ENCODE measurements around the gene ERC2.

ERC2 gene

DNA sequence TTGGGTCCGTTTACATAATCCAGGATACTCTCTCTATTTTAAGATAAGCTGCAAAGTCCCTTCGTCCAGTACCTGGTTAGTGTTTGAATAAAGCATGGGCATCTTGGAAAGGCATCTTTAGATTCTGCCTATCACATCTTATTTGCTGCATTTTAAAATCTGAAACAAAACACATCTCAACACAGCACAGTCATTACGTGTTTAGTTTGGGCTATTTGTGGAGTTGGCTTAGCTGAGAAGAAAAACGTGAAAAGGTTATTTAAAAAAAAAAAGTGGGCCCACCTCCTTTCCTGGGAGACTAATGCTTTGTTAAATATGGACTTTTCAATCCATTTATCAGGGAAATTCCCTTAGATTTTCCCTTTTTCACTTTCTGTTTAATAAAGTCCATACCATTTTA is 806.7 kb downstream of the ERC2 start:
- Histone ChIP-seq H3K27ac (ENCODE audit: low read depth, low read length) (no peak overlapping the region), H3K27me3 (ENCODE audit: insufficient read depth, low read length) (no peaks in the 10 kb centered on the region), H2AFZ (ENCODE audit: low read length, unreplicated experiment) (no peak overlapping the region), H3K4me1 (ENCODE audit: control insufficient read depth, insufficient read depth, low read length, unreplicated experiment) (no peaks in the 10 kb centered on the region), H3K4me3 (ENCODE audit: low read depth, low read length) (no peak overlapping the region), H3K36me3 (ENCODE audit: insufficient read depth, low read length) (no peaks in the 10 kb centered on the region), H3K79me2 (ENCODE audit: control insufficient read depth, insufficient read depth, low read length, unreplicated experiment) (no peaks in the 10 kb centered on the region)

DNA sequence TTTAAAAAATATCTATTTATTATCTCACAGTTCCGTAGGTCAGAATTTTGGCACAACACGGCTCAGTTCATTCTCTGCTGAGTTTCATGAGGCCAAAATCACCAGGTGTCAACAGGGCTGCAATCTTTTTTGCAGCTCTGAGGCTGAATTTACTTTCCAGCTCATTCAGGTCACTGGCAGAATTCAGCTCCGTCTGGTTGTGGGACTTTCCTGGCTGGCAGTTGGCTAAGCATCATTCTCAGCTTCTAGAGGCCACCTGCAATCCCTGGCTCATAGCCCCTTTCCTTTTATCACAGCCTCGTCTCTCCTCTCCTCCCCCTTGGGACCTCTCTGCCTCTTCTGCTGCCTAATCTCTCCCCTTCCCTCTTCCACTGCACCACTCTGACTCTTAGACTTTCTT is 807.1 kb downstream of the ERC2 start:
- Histone ChIP-seq H3K79me2 (ENCODE audit: control insufficient read depth, insufficient read depth, low read length, unreplicated experiment) (no peaks in the 10 kb centered on the region), H2AFZ (ENCODE audit: low read length, unreplicated experiment) (no peak overlapping the region), H3K4me3 (ENCODE audit: low read depth, low read length) (no peak overlapping the region), H3K36me3 (ENCODE audit: insufficient read depth, low read length) (no peaks in the 10 kb centered on the region), H3K27me3 (ENCODE audit: insufficient read depth, low read length) (no peaks in the 10 kb centered on the region), H3K27ac (ENCODE audit: low read depth, low read length) (no peak overlapping the region), H3K4me1 (ENCODE audit: control insufficient read depth, insufficient read depth, low read length, unreplicated experiment) (no peaks in the 10 kb centered on the region)

DNA sequence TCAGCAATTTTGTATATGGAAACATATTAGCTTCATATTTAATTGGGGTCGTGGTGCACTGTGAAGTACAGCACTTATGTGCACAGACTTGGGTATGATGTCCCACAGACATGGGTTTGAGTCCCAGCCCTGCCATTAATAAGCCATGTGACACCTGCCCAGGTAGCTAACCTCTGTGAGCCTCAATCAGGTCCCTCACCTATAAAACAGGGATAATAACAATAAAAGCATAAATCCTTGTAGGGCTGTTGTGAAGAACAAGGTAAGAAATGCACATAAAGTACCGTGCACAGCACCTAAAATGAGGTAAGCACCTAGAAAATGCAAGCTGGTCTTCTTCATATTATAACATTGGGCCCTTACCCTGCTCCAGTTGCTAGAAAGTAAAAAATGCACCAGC is 807.6 kb downstream of the ERC2 start:
- H3K27ac ChIP-seq (ENCODE audit: low read depth, low read length): no peak overlapping the region
- no peak overlapping the region for H2AFZ ChIP-seq (ENCODE audit: low read length, unreplicated experiment)
- no peaks in the 10 kb centered on the region for H3K4me1 ChIP-seq (ENCODE audit: control insufficient read depth, insufficient read depth, low read length, unreplicated experiment)

DNA sequence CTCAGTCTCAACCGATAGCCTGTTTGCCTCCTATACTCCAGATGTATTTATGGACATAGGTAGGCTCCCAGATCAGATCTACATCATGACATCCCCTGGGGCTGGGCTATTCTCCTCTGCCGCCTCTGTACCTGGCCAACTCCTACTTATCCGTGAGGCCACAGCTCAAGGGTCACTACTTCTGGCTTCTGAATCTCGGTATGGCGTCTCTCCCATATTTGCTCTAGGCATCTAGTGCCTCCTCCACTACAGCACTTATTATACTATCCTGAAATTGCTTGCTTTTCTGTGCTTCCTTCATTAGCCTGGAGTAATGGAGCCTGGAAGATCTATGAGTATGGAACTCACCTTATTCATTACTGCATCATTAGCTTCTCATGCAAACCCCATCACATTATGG is 808.6 kb downstream of the ERC2 start:
- no peak overlapping the region for H2AFZ ChIP-seq (ENCODE audit: low read length, unreplicated experiment)
- no peaks in the 10 kb centered on the region for H3K36me3 ChIP-seq (ENCODE audit: insufficient read depth, low read length)
- no peaks in the 10 kb centered on the region for H3K27me3 ChIP-seq (ENCODE audit: insufficient read depth, low read length)
- no peak overlapping the region for H3K4me3 ChIP-seq (ENCODE audit: low read depth, low read length)
- no peak overlapping the region for H3K27ac ChIP-seq (ENCODE audit: low read depth, low read length)
- no peaks in the 10 kb centered on the region for H3K4me1 ChIP-seq (ENCODE audit: control insufficient read depth, insufficient read depth, low read length, unreplicated experiment)
- no peaks in the 10 kb centered on the region for H3K79me2 ChIP-seq (ENCODE audit: control insufficient read depth, insufficient read depth, low read length, unreplicated experiment)

More for the DNA sequence above, 807.6 kb downstream of the ERC2 start:
- Histone ChIP-seq H3K27me3 (ENCODE audit: insufficient read depth, low read length) (no peaks in the 10 kb centered on the region), H3K4me3 (ENCODE audit: low read depth, low read length) (no peak overlapping the region), H3K36me3 (ENCODE audit: insufficient read depth, low read length) (no peaks in the 10 kb centered on the region), H3K79me2 (ENCODE audit: control insufficient read depth, insufficient read depth, low read length, unreplicated experiment) (no peaks in the 10 kb centered on the region)

DNA sequence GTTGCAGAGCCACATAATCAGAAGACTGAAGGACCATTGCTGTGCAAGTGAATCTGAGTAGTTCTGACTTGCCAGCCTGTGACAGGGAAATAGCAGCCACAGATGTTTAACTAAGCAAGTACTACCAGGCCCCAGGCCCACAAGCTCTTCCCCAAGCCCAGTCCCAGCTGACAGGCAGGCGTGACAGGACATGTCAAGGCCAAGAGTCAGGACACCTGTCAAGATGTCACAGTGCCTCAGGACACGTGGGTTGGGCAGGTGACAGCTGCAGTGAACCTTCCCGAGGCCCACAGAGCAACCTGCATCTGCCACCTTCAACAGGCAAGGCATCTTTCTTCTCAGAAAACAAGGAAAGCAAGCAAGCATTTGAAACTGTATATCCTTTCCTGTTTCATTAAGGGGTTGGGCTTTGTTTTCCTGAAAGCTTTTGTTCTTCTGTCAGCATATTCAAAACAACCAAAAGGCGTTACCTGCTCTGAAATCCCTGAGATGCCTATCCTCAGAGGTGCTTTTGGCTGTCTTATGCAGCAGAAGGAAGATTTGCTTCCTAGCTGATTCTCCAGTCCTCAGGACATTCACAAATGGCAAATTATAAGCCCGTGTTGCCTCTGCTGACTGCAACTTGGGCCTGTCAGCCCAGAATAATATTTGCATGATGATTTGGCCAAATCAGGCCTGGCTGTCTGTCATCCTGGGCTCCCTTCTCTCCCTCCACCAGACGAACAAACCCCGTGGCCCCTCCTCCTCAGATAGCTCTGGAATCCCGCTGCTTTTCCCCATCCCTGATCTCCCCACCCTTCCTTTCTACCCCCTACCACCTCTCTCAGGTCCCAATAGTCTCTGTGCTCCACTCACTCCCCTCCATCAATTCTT is 809.3 kb downstream of the ERC2 start:
- no peak overlapping the region for H2AFZ ChIP-seq (ENCODE audit: low read length, unreplicated experiment)
- no peak overlapping the region for H3K27ac ChIP-seq (ENCODE audit: low read depth, low read length)
- no peaks in the 10 kb centered on the region for H3K36me3 ChIP-seq (ENCODE audit: insufficient read depth, low read length)
- no peak overlapping the region for H3K4me3 ChIP-seq (ENCODE audit: low read depth, low read length)
- H3K4me1 ChIP-seq (ENCODE audit: control insufficient read depth, insufficient read depth, low read length, unreplicated experiment): no peaks in the 10 kb centered on the region
- no peaks in the 10 kb centered on the region for H3K27me3 ChIP-seq (ENCODE audit: insufficient read depth, low read length)
- H3K79me2 ChIP-seq (ENCODE audit: control insufficient read depth, insufficient read depth, low read length, unreplicated experiment): no peaks in the 10 kb centered on the region

DNA sequence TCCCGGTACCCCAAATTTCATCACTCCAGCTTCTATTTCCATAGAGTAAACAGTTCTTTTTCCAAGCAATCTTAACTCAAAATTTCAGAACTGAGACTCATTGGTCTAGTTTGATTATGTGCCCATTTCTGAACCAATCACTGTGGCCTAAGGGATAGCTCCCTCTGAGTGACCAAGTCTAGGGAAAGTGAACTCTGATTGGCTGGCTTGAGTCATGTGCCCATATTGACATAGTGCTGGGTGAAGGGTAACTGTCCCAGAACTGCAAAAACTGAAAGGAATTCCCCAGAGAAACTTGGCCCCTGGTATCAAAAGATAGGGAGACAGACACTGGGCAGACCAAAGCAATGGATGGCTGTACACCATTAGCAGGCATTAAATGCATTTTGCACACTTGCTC is 810.0 kb downstream of the ERC2 start:
- Histone ChIP-seq H2AFZ (ENCODE audit: low read length, unreplicated experiment) (no peak overlapping the region), H3K79me2 (ENCODE audit: control insufficient read depth, insufficient read depth, low read length, unreplicated experiment) (no peaks in the 10 kb centered on the region), H3K4me1 (ENCODE audit: control insufficient read depth, insufficient read depth, low read length, unreplicated experiment) (no peaks in the 10 kb centered on the region), H3K36me3 (ENCODE audit: insufficient read depth, low read length) (no peaks in the 10 kb centered on the region), H3K27ac (ENCODE audit: low read depth, low read length) (no peak overlapping the region), H3K27me3 (ENCODE audit: insufficient read depth, low read length) (no peaks in the 10 kb centered on the region), H3K4me3 (ENCODE audit: low read depth, low read length) (no peak overlapping the region)

DNA sequence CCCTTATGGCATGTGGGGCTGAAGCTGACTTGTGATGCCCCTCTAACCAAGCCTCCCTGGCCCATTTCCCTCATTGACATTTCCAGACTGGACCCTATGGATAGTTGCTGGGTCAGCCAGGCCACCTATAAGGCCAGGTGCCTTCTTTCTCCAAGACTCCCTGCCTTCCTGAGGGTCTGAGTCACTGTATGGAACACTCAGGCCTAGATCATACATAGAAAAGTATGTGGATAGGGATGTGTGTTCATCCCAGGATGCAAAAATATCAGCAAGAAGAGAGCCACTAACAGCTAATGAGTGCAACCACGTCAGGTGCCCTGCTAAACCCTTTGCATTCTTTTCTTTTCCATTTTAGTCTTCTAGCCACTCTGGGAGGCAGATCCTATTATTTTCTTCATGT is 812.7 kb downstream of the ERC2 start:
- Histone ChIP-seq H3K27me3 (ENCODE audit: insufficient read depth, low read length) (no peaks in the 10 kb centered on the region), H3K36me3 (ENCODE audit: insufficient read depth, low read length) (no peaks in the 10 kb centered on the region), H2AFZ (ENCODE audit: low read length, unreplicated experiment) (no peak overlapping the region), H3K4me1 (ENCODE audit: control insufficient read depth, insufficient read depth, low read length, unreplicated experiment) (no peaks in the 10 kb centered on the region), H3K27ac (ENCODE audit: low read depth, low read length) (no peak overlapping the region), H3K79me2 (ENCODE audit: control insufficient read depth, insufficient read depth, low read length, unreplicated experiment) (no peaks in the 10 kb centered on the region), H3K4me3 (ENCODE audit: low read depth, low read length) (no peak overlapping the region)

DNA sequence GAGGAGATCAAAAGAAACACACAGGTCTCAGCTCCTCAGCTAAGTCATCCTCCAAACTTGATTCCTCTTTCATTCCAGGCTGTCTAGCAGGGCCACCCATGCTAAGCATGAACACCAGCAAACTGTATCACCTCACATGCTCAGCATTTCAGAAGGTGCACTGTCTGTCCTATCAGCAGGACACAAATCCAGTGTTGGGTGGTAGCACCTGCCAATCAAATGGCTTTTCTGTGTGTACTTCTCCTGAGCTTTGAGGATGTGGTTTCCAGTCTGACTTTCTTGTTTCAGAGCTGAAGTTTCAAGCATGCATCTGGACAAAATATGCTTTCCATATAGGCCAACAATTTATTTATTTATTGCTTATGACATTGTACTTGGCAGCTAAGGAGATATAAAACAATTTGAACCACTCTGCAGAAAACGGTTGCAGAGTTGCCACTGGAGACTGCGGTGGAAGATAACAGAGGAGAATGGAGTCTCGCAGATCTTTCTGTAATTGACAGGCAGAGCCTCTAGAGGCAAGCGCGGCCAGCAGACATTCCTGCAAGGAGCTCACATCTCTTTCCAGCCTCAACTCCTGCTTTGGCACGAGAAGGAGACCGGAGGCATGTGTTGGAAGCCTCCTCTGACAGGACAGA is 814.0 kb downstream of the ERC2 start:
- H3K36me3 ChIP-seq (ENCODE audit: insufficient read depth, low read length): no peaks in the 10 kb centered on the region
- H2AFZ ChIP-seq (ENCODE audit: low read length, unreplicated experiment): no peak overlapping the region
- H3K27ac ChIP-seq (ENCODE audit: low read depth, low read length): no peak overlapping the region
- no peak overlapping the region for H3K4me3 ChIP-seq (ENCODE audit: low read depth, low read length)
- no peaks in the 10 kb centered on the region for H3K79me2 ChIP-seq (ENCODE audit: control insufficient read depth, insufficient read depth, low read length, unreplicated experiment)
- no peaks in the 10 kb centered on the region for H3K4me1 ChIP-seq (ENCODE audit: control insufficient read depth, insufficient read depth, low read length, unreplicated experiment)
- H3K27me3 ChIP-seq (ENCODE audit: insufficient read depth, low read length): no peaks in the 10 kb centered on the region

DNA sequence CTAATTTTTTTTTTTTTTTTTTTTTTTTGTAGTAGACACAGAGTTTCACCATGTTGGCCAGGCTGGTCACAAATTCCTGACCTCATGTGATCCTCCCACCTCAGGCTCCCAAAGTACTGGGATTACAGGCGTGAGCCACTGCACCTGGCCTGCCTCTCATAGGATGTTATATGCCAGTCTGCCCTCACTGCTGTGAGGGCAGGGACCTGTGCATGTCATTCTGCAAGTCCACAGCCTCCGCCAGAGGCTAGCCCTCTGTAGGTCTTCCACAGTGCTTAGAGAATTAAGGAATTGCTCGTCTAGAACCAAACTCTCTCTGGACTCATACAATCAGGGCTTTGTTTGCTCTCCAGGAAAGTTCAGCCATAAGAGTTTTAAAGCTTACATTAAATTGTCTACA is 817.3 kb downstream of the ERC2 start:
- no peak overlapping the region for H3K4me3 ChIP-seq (ENCODE audit: low read depth, low read length)
- no peaks in the 10 kb centered on the region for H3K36me3 ChIP-seq (ENCODE audit: insufficient read depth, low read length)
- H3K27ac ChIP-seq (ENCODE audit: low read depth, low read length): no peak overlapping the region
- no peak overlapping the region for H2AFZ ChIP-seq (ENCODE audit: low read length, unreplicated experiment)
- no peaks in the 10 kb centered on the region; the same call in 1 of the 2 replicates for H3K27me3 ChIP-seq (ENCODE audit: insufficient read depth, low read length)
- H3K79me2 ChIP-seq (ENCODE audit: control insufficient read depth, insufficient read depth, low read length, unreplicated experiment): no peaks in the 10 kb centered on the region
- no peaks in the 10 kb centered on the region for H3K4me1 ChIP-seq (ENCODE audit: control insufficient read depth, insufficient read depth, low read length, unreplicated experiment)

DNA sequence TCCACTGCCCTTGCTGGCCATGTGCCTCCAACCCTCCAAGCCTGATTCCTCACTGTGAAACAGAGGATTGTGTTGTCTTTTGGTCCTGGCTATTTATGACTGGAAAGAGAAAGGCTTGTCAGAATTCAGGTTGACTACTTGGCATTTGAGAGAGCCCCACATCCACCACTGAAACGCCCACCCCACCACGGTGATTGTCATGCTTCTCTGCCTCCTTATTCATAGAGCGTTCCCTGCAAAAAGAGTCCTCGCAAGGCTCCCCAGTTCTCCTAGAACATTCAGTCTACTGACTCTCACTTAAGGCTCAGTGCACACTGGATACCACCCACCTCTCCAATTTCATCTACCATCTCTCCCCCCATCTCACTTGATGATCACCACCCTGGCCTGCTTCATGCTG is 818.3 kb downstream of the ERC2 start:
- H3K4me1 ChIP-seq (ENCODE audit: control insufficient read depth, insufficient read depth, low read length, unreplicated experiment): no peaks in the 10 kb centered on the region

DNA sequence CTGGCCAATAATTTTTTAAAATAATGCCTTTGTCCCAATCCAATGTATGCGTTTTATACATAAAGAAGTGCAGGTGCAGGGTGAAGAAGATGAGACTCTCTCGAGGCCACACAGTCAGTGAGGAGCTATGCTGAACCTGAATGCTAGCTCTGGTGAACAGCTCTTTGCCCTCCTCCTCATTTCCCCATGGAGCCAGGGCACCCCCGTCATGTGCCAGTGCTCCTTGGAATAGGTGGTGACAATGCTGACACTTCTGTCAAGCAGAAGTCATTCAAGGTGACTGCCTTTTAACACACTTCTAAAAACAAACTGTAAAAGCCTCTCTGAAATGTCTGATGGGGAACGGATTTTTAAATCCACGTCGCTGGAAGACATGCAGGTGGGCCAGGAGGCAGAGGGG is 818.7 kb downstream of the ERC2 start:
- Histone ChIP-seq H2AFZ (ENCODE audit: low read length, unreplicated experiment) (no peak overlapping the region), H3K27ac (ENCODE audit: low read depth, low read length) (no peak overlapping the region), H3K36me3 (ENCODE audit: insufficient read depth, low read length) (no peaks in the 10 kb centered on the region), H3K27me3 (ENCODE audit: insufficient read depth, low read length) (no peaks in the 10 kb centered on the region; the same call in 1 of the 2 replicates), H3K4me3 (ENCODE audit: low read depth, low read length) (no peak overlapping the region), H3K79me2 (ENCODE audit: control insufficient read depth, insufficient read depth, low read length, unreplicated experiment) (no peaks in the 10 kb centered on the region), H3K4me1 (ENCODE audit: control insufficient read depth, insufficient read depth, low read length, unreplicated experiment) (no peaks in the 10 kb centered on the region)

More for the DNA sequence above, 818.3 kb downstream of the ERC2 start:
- Histone ChIP-seq H3K4me3 (ENCODE audit: low read depth, low read length) (no peak overlapping the region), H3K79me2 (ENCODE audit: control insufficient read depth, insufficient read depth, low read length, unreplicated experiment) (no peaks in the 10 kb centered on the region), H2AFZ (ENCODE audit: low read length, unreplicated experiment) (no peak overlapping the region), H3K27ac (ENCODE audit: low read depth, low read length) (no peak overlapping the region), H3K27me3 (ENCODE audit: insufficient read depth, low read length) (no peaks in the 10 kb centered on the region; the same call in 1 of the 2 replicates), H3K36me3 (ENCODE audit: insufficient read depth, low read length) (no peaks in the 10 kb centered on the region)
